ENCODE results near the gene VCAM1.
"Not testable (repeated sequence)": the region's sequence is repeated elsewhere in the genome, so short reads cannot be mapped to it uniquely, and the experiment has no call there.

Gene VCAM1

DNA sequence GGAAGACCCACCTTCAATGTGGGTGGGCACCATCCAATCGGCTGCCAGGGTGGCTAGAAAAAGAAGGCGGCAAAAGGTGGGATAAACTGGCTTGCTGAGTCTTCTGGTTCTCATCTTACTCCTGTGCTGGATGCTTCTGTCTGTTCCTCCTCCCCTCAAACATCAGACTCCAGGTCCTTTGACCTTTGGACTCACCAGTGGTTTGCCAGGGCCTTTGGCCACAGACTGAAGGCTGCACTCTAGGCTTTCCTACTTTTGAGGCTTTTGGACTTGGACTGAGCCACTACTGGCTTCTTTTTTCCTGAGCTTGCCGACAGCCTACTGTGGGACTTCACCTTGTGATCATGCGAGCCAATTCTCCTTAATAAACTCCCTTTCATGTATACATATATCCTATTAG lies 55.9 kb downstream of the VCAM1 start:
- no peak overlapping the region for H3K4me3 ChIP-seq (IDR thresholded peaks at IDR 0.05; ENCODE audit: insufficient read depth, low read depth, low read length)
- no peaks in the 10 kb centered on the region for H3K79me2 ChIP-seq (ENCODE audit: insufficient read depth, low read depth)
- TF ChIP-seq, protein P1, sequence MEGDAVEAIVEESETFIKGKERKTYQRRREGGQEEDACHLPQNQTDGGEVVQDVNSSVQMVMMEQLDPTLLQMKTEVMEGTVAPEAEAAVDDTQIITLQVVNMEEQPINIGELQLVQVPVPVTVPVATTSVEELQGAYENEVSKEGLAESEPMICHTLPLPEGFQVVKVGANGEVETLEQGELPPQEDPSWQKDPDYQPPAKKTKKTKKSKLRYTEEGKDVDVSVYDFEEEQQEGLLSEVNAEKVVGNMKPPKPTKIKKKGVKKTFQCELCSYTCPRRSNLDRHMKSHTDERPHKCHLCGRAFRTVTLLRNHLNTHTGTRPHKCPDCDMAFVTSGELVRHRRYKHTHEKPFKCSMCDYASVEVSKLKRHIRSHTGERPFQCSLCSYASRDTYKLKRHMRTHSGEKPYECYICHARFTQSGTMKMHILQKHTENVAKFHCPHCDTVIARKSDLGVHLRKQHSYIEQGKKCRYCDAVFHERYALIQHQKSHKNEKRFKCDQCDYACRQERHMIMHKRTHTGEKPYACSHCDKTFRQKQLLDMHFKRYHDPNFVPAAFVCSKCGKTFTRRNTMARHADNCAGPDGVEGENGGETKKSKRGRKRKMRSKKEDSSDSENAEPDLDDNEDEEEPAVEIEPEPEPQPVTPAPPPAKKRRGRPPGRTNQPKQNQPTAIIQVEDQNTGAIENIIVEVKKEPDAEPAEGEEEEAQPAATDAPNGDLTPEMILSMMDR (conservative IDR thresholded peaks at IDR 0.05; ENCODE audit: low read depth, low read length), result no peak
- no peaks in the 10 kb centered on the region for H3K36me3 ChIP-seq (ENCODE audit: insufficient read depth)
- H3K4me2 ChIP-seq, result no peak overlapping the region
- H4K20me1 ChIP-seq (ENCODE audit: insufficient read depth), result no peaks in the 10 kb centered on the region
- no peaks in the 10 kb centered on the region for H3K27me3 ChIP-seq (ENCODE audit: insufficient read depth, low read depth)
- no peak overlapping the region for H2AFZ ChIP-seq (ENCODE audit: low read depth)
- no peak overlapping the region for H3K27ac ChIP-seq
- no peaks in the 10 kb centered on the region for H3K4me1 ChIP-seq (ENCODE audit: low read depth, poor library complexity, severe bottlenecking)
- H3K9ac ChIP-seq, result no peak overlapping the region

DNA sequence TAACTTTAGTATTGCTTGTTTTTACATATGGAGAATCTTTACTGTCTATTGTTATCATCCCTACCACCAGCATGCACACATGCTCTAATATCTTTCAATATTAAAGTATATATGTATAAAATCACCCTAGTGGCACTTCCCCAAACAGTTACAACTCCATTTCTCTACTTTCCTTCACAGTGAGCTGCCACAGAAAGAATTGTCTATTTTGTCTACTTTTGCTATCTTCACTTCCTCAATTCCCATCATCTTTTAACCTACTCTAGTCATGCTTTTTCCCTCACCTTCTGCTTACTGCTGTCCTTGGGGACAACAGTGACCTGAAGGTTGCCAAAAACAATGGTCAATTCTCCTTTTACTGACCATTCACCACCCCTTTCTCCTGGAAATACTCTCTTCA lies 59.2 kb downstream of the VCAM1 start:
- Histone ChIP-seq H3K9ac (no peak overlapping the region), H3K4me3 (IDR thresholded peaks at IDR 0.05; ENCODE audit: insufficient read depth, low read depth, low read length) (no peak overlapping the region), H2AFZ (ENCODE audit: low read depth) (no peak overlapping the region), H3K27ac (no peak overlapping the region), H3K36me3 (ENCODE audit: insufficient read depth) (no peaks in the 10 kb centered on the region), H3K4me1 (ENCODE audit: low read depth, poor library complexity, severe bottlenecking) (no peaks in the 10 kb centered on the region), H3K79me2 (ENCODE audit: insufficient read depth, low read depth) (no peaks in the 10 kb centered on the region), H3K27me3 (ENCODE audit: insufficient read depth, low read depth) (no peaks in the 10 kb centered on the region), H4K20me1 (ENCODE audit: insufficient read depth) (no peaks in the 10 kb centered on the region), H3K4me2 (no peak overlapping the region)
- TF ChIP-seq, protein P1 (conservative IDR thresholded peaks at IDR 0.05; ENCODE audit: low read depth, low read length), result no peak

- Histone ChIP-seq H4K20me1 (ENCODE audit: insufficient read depth) (no peaks in the 10 kb centered on the region), H3K4me3 (IDR thresholded peaks at IDR 0.05; ENCODE audit: insufficient read depth, low read depth, low read length) (no peak overlapping the region), H3K36me3 (ENCODE audit: insufficient read depth) (no peaks in the 10 kb centered on the region), H3K4me1 (ENCODE audit: low read depth, poor library complexity, severe bottlenecking) (no peaks in the 10 kb centered on the region), H3K79me2 (ENCODE audit: insufficient read depth, low read depth) (no peaks in the 10 kb centered on the region), H2AFZ (ENCODE audit: low read depth) (no peak overlapping the region), H3K4me2 (no peak overlapping the region), H3K27ac (no peak overlapping the region), H3K9ac (no peak overlapping the region), H3K27me3 (ENCODE audit: insufficient read depth, low read depth) (no peaks in the 10 kb centered on the region)
- TF ChIP-seq, protein P1 (conservative IDR thresholded peaks at IDR 0.05; ENCODE audit: low read depth, low read length), result no peak
Observed at GRCh38 chr1:100780814-100781213, 61.3 kb downstream of the VCAM1 start.

- not testable (repeated sequence) for H2AFZ ChIP-seq (ENCODE audit: low read depth); H3K4me2 ChIP-seq; H3K27me3 ChIP-seq (ENCODE audit: insufficient read depth, low read depth); H4K20me1 ChIP-seq (ENCODE audit: insufficient read depth); H3K4me3 ChIP-seq (IDR thresholded peaks at IDR 0.05; ENCODE audit: insufficient read depth, low read depth, low read length); H3K4me1 ChIP-seq (ENCODE audit: low read depth, poor library complexity, severe bottlenecking); H3K27ac ChIP-seq; H3K9ac ChIP-seq; H3K79me2 ChIP-seq (ENCODE audit: insufficient read depth, low read depth); H3K36me3 ChIP-seq (ENCODE audit: insufficient read depth)
Observed at GRCh38 chr1:100781728-100782127, 62.2 kb downstream of the VCAM1 start.

DNA sequence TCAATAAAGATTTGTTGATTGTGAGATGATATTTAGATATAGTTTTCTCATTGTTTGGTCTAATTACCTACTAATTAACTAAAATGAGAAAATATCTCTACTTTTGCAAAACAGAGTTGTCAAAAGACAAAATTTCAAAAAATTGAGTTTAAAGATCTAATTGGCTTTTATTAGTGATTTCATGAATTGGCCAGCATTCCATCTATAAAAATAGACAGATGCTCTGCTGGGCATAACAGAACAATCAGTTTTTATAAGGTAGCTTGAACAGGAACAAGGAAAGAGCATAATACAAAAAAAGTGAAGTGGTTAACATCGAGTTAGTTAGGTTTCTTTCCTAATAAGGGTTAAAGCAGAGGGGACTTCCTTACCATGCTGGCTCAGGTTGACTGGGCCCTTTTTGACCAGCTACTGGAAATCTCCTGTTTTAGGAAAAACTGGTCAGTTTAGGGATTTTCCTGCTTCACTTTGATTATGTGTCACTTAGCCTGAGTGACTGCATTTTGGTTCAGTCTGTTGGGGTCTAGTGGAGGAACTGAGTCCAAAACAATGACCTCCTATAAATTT lies 63.0 kb downstream of the VCAM1 start:
- H3K36me3 ChIP-seq (ENCODE audit: insufficient read depth), result no peaks in the 10 kb centered on the region
- H3K79me2 ChIP-seq (ENCODE audit: insufficient read depth, low read depth), result no peaks in the 10 kb centered on the region
- no peaks in the 10 kb centered on the region for H3K4me1 ChIP-seq (ENCODE audit: low read depth, poor library complexity, severe bottlenecking)
- no peak overlapping the region for H3K27ac ChIP-seq
- H3K9ac ChIP-seq, result no peak overlapping the region
- H3K27me3 ChIP-seq (ENCODE audit: insufficient read depth, low read depth), result no peaks in the 10 kb centered on the region
- H4K20me1 ChIP-seq (ENCODE audit: insufficient read depth), result no peaks in the 10 kb centered on the region
- no peak overlapping the region for H3K4me2 ChIP-seq
- H3K4me3 ChIP-seq (IDR thresholded peaks at IDR 0.05; ENCODE audit: insufficient read depth, low read depth, low read length), result no peak overlapping the region
- TF ChIP-seq, protein P1 (conservative IDR thresholded peaks at IDR 0.05; ENCODE audit: low read depth, low read length), result no peak
- H2AFZ ChIP-seq (ENCODE audit: low read depth), result no peak overlapping the region
